ENCODE results near the gene PTRHD1. TPM values are rescaled to one million over a fixed set of nuclear protein-coding genes. Genes with fewer than 3 reads are reported as not detected.

The PTRHD1 gene
- total and polyA plus RNA-seq, 5 donors from 2014 or later = 16.9 to 83.0 (median 52.4) TPM

GRCh38 chr2:24793761-24794435 lies 707 bp upstream of the PTRHD1 start:
- H3K9me3 Mint-ChIP-seq = peaks cover 0 to 4% (median 0%) of the 10 kb centered on the region in 7 donors
- Histone ChIP-seq H3K27me3 (ENCODE audit: control insufficient read depth, insufficient read depth, low read length) (no peaks in the 10 kb centered on the region), H3K27ac (ENCODE audit: insufficient read depth, low read length, poor library complexity, severe bottlenecking) (peak overlapping the region; percentile 31), H3K4me3 (ENCODE audit: low read depth, low read length) (peak overlapping the region; percentile 89), H3K9me3 (ENCODE audit: control insufficient read depth in 2 of 2, low read length in 2 of 2) (no peaks in the 10 kb centered on the region), H3K36me3 (ENCODE audit: control insufficient read depth, insufficient read depth, low read length) (peaks cover 5% of the 10 kb centered on the region), H3K4me1 (ENCODE audit: control insufficient read depth, insufficient read depth, low read length, poor library complexity, severe bottlenecking) (peaks cover 19% of the 10 kb centered on the region)
- DNase-seq (peak in 1 of 3 donors; percentile 27), ATAC-seq (ENCODE audit: low read depth in 2 of 2) (no peak)
- H3K27ac Mint-ChIP-seq = peak overlapping the region; percentile 88 to 99 (median 99)
- peaks cover 26% of the 10 kb centered on the region for H3K36me3 Mint-ChIP-seq
- no peaks in the 10 kb centered on the region for H3K27me3 Mint-ChIP-seq
- peak overlapping the region; percentile 98 to 99 (median 98) for H3K4me3 Mint-ChIP-seq
- H3K4me1 Mint-ChIP-seq = peaks cover 14 to 43% (median 22%) of the 10 kb centered on the region in 4 donors

DNA sequence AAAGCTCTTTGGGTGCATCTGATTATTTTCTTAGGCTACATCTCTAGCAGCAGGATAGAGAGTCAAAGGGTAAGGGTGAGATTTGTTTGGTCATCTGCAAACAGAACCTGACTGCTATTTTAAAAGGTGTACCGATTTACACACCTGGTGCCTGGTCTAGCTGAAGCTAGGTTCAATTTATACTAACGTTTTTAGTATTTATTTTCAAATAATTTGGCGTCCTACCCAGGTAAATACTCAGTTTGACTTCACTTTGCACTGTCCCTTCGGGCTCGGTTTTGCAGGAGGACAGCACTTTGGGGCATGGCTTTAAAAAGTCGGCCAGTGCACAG lies 683 bp downstream of the PTRHD1 start:
- Histone ChIP-seq H3K9me3 (ENCODE audit: control insufficient read depth in 2 of 2, low read length in 2 of 2) (no peaks in the 10 kb centered on the region), H3K27ac (ENCODE audit: insufficient read depth, low read length, poor library complexity, severe bottlenecking) (peak overlapping the region; percentile 92), H3K27me3 (ENCODE audit: control insufficient read depth, insufficient read depth, low read length) (no peaks in the 10 kb centered on the region), H3K4me1 (ENCODE audit: control insufficient read depth, insufficient read depth, low read length, poor library complexity, severe bottlenecking) (peaks cover 19% of the 10 kb centered on the region), H3K36me3 (ENCODE audit: control insufficient read depth, insufficient read depth, low read length) (peaks cover 5% of the 10 kb centered on the region), H3K4me3 (ENCODE audit: low read depth, low read length) (peak overlapping the region; percentile 89)
- H3K4me1 Mint-ChIP-seq = peaks cover 11 to 41% (median 20%) of the 10 kb centered on the region in 4 donors
- no peaks in the 10 kb centered on the region for H3K27me3 Mint-ChIP-seq
- peaks cover 21% of the 10 kb centered on the region for H3K36me3 Mint-ChIP-seq
- H3K9me3 Mint-ChIP-seq = peaks cover 0 to 2% (median 0%) of the 10 kb centered on the region in 7 donors
- H3K27ac Mint-ChIP-seq = peak overlapping the region; percentile 99
- ATAC-seq (ENCODE audit: low read depth in 2 of 2) (no peak), DNase-seq (no peak)
- H3K4me3 Mint-ChIP-seq = peak overlapping the region; percentile 98 to 99 (median 98)

DNA sequence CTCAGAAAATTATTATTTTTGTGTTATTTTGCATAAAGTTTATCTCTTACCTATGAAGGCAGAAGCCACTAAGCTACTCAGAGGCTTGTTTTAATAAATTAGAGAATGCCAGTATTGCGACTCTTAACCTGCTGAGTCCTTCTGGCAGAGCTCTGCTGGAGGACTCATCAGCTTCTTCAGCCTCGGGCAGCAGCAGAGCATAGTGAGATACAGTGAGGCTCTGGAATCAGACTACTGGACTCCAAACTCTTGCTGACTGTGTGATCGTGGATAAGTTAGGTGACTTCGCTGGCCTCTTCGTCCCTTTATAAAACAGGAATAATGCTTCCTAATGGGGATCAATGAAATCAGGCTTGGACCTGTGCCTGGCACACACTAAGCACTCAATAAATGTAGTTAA lies 1.7 kb downstream of the PTRHD1 start:
- no peak overlapping the region for H3K27ac Mint-ChIP-seq
- H3K36me3 ChIP-seq (ENCODE audit: control insufficient read depth, insufficient read depth, low read length) = peaks cover 5% of the 10 kb centered on the region
- DNase-seq (no peak), ATAC-seq (ENCODE audit: low read depth in 2 of 2) (no peak)
- peaks cover 19% of the 10 kb centered on the region for H3K4me1 ChIP-seq (ENCODE audit: control insufficient read depth, insufficient read depth, low read length, poor library complexity, severe bottlenecking)
- H3K4me3 Mint-ChIP-seq = peak overlapping the region in 2 of 4 donors; percentile 54 to 98
- H3K27me3 Mint-ChIP-seq = no peaks in the 10 kb centered on the region
- H3K27me3 ChIP-seq (ENCODE audit: control insufficient read depth, insufficient read depth, low read length) = no peaks in the 10 kb centered on the region
- no peaks in the 10 kb centered on the region for H3K9me3 ChIP-seq (ENCODE audit: control insufficient read depth in 2 of 2, low read length in 2 of 2)
- peaks cover 8 to 30% (median 17%) of the 10 kb centered on the region in 4 donors for H3K4me1 Mint-ChIP-seq
- no peak overlapping the region for H3K4me3 ChIP-seq (ENCODE audit: low read depth, low read length)
- H3K36me3 Mint-ChIP-seq = peaks cover 11% of the 10 kb centered on the region
- no peak overlapping the region for H3K27ac ChIP-seq (ENCODE audit: insufficient read depth, low read length, poor library complexity, severe bottlenecking)
- peaks cover 0 to 2% (median 0%) of the 10 kb centered on the region in 7 donors for H3K9me3 Mint-ChIP-seq

- Histone ChIP-seq H3K4me3 (ENCODE audit: low read depth, low read length) (no peak overlapping the region), H3K27ac (ENCODE audit: insufficient read depth, low read length, poor library complexity, severe bottlenecking) (no peak overlapping the region), H3K9me3 (ENCODE audit: control insufficient read depth in 2 of 2, low read length in 2 of 2) (no peaks in the 10 kb centered on the region), H3K36me3 (ENCODE audit: control insufficient read depth, insufficient read depth, low read length) (peaks cover 5% of the 10 kb centered on the region), H3K4me1 (ENCODE audit: control insufficient read depth, insufficient read depth, low read length, poor library complexity, severe bottlenecking) (peaks cover 13% of the 10 kb centered on the region), H3K27me3 (ENCODE audit: control insufficient read depth, insufficient read depth, low read length) (no peaks in the 10 kb centered on the region)
- ATAC-seq (ENCODE audit: low read depth in 2 of 2) = no peak
- Mint-ChIP-seq H3K27ac (no peak overlapping the region), H3K27me3 (no peaks in the 10 kb centered on the region), H3K4me3 (peak overlapping the region in 1 of 4 donors; percentile 20), H3K36me3 (peaks cover 11% of the 10 kb centered on the region), H3K4me1 (peaks cover 3 to 18% (median 10%) of the 10 kb centered on the region in 4 donors), H3K9me3 (peaks cover 0 to 2% (median 0%) of the 10 kb centered on the region in 7 donors)
- no peak for DNase-seq
Observed at GRCh38 chr2:24788816-24789215, 4.4 kb downstream of the PTRHD1 start.

- DNase-seq = no peak
- Mint-ChIP-seq H3K9me3 (no peaks in the 10 kb centered on the region), H3K36me3 (peaks cover 11% of the 10 kb centered on the region), H3K4me1 (peaks cover 3 to 9% (median 4%) of the 10 kb centered on the region in 4 donors), H3K27ac (no peak overlapping the region), H3K4me3 (no peak overlapping the region), H3K27me3 (peaks cover 1% of the 10 kb centered on the region)
- ATAC-seq (ENCODE audit: low read depth in 2 of 2) = no peak
- Histone ChIP-seq H3K9me3 (ENCODE audit: control insufficient read depth in 2 of 2, low read length in 2 of 2) (no peaks in the 10 kb centered on the region), H3K27ac (ENCODE audit: insufficient read depth, low read length, poor library complexity, severe bottlenecking) (no peak overlapping the region), H3K4me1 (ENCODE audit: control insufficient read depth, insufficient read depth, low read length, poor library complexity, severe bottlenecking) (peaks cover 5% of the 10 kb centered on the region), H3K4me3 (ENCODE audit: low read depth, low read length) (no peak overlapping the region), H3K27me3 (ENCODE audit: control insufficient read depth, insufficient read depth, low read length) (no peaks in the 10 kb centered on the region), H3K36me3 (ENCODE audit: control insufficient read depth, insufficient read depth, low read length) (peaks cover 5% of the 10 kb centered on the region)
Observed at GRCh38 chr2:24787532-24787931, 5.7 kb downstream of the PTRHD1 start.

- Mint-ChIP-seq H3K27me3 (peaks cover 6% of the 10 kb centered on the region), H3K27ac (no peak overlapping the region), H3K9me3 (peaks cover 0 to 2% (median 0%) of the 10 kb centered on the region in 7 donors), H3K4me3 (no peak overlapping the region), H3K36me3 (peaks cover 14% of the 10 kb centered on the region), H3K4me1 (peaks cover 0 to 4% (median 0%) of the 10 kb centered on the region in 4 donors)
- H3K36me3 ChIP-seq (ENCODE audit: control insufficient read depth, insufficient read depth, low read length) = peaks cover 5% of the 10 kb centered on the region
- peak; percentile 50 to 58 for ATAC-seq (ENCODE audit: low read depth in 2 of 2)
- no peak for DNase-seq
- H3K4me1 ChIP-seq (ENCODE audit: control insufficient read depth, insufficient read depth, low read length, poor library complexity, severe bottlenecking) = no peaks in the 10 kb centered on the region
- H3K27me3 ChIP-seq (ENCODE audit: control insufficient read depth, insufficient read depth, low read length) = peaks cover under 1% of the 10 kb centered on the region
- H3K4me3 ChIP-seq (ENCODE audit: low read depth, low read length) = no peak overlapping the region
- no peaks in the 10 kb centered on the region for H3K9me3 ChIP-seq (ENCODE audit: control insufficient read depth in 2 of 2, low read length in 2 of 2)
- H3K27ac ChIP-seq (ENCODE audit: insufficient read depth, low read length, poor library complexity, severe bottlenecking) = no peak overlapping the region
Observed at GRCh38 chr2:24785671-24786321, 7.4 kb downstream of the PTRHD1 start.

DNA sequence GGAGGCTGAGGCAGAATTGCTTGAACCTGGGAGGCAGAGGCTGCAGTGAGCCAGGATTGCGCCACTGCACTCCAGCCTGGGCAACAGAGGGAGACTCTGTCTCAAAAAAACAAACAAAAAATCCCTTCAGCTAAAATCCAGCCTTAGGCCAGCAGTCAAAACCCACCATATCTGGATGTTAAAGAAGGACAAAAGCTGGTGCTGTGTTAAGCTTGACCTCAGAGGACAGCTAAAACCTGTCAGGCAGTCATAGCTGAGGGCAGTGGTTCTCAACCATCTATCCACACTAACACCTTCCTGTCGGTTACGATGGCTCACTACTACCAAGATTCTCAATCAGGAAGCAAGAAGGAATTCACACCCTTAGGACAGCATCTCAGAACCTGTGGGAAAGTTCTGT lies 9.6 kb downstream of the PTRHD1 start:
- Mint-ChIP-seq H3K4me3 (no peak overlapping the region), H3K27ac (no peak overlapping the region), H3K9me3 (peaks cover 0 to 2% (median 0%) of the 10 kb centered on the region in 7 donors), H3K36me3 (peaks cover 7% of the 10 kb centered on the region), H3K4me1 (no peaks in the 10 kb centered on the region), H3K27me3 (peaks cover 6% of the 10 kb centered on the region)
- Histone ChIP-seq H3K9me3 (ENCODE audit: control insufficient read depth in 2 of 2, low read length in 2 of 2) (no peaks in the 10 kb centered on the region), H3K36me3 (ENCODE audit: control insufficient read depth, insufficient read depth, low read length) (no peaks in the 10 kb centered on the region), H3K4me3 (ENCODE audit: low read depth, low read length) (no peak overlapping the region), H3K4me1 (ENCODE audit: control insufficient read depth, insufficient read depth, low read length, poor library complexity, severe bottlenecking) (no peaks in the 10 kb centered on the region), H3K27me3 (ENCODE audit: control insufficient read depth, insufficient read depth, low read length) (peaks cover 3% of the 10 kb centered on the region), H3K27ac (ENCODE audit: insufficient read depth, low read length, poor library complexity, severe bottlenecking) (no peak overlapping the region)
- DNase-seq (no peak), ATAC-seq (ENCODE audit: low read depth in 2 of 2) (no peak)

Data from CD4-positive, CD25-positive, alpha-beta regulatory T cell (primary cell).